Peyer's patch (tissue), 4 donors: ENCODE results near the gene UBE2D2.

Experiments used
- POLR2A ChIP-seq, 2 donors: fragments of 450-650 bp; IDR thresholded peaks; one replicate each; pipeline ENCODE4 v1.5.1; 2017; ENCODE audit warnings: antibody characterized with exemption in 2 of 2, mild to moderate bottlenecking in 2 of 2, moderate library complexity in 2 of 2
- TF ChIP-seq, protein P1 (sequence below), 6 experiments: fragments of 450-650 bp in 4 of 6; fragments of 200-600 bp in 2 of 6; sonication (generic) in 1 of 6; IDR thresholded peaks; one replicate each; pipeline ENCODE4 v1.5.1; 2017 to 2019; ENCODE audit warnings: antibody characterized with exemption in 6 of 6, mild to moderate bottlenecking in 3 of 6, moderate library complexity in 1 of 6

DNA sequence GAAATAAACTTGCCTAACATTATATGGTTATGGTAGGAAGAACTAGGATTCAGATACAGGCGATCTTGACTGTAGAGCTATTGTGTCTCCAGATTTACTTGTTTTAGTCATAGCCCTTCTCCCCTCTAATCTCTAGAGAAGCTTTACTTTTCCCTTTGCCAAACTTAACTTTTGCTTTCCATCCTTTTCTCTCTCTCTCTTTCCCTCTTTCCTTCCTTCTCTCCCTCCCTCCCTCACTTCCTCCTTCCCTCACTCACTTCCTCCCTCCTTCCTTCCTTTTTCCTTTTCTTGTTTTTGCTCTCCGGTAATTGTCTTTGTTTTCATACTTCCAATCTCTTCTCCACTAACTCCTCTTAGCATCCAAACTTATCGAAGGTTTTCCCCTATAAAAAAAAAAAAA is 10.4 kb downstream of the UBE2D2 start:
- TF ChIP-seq, protein P1, sequence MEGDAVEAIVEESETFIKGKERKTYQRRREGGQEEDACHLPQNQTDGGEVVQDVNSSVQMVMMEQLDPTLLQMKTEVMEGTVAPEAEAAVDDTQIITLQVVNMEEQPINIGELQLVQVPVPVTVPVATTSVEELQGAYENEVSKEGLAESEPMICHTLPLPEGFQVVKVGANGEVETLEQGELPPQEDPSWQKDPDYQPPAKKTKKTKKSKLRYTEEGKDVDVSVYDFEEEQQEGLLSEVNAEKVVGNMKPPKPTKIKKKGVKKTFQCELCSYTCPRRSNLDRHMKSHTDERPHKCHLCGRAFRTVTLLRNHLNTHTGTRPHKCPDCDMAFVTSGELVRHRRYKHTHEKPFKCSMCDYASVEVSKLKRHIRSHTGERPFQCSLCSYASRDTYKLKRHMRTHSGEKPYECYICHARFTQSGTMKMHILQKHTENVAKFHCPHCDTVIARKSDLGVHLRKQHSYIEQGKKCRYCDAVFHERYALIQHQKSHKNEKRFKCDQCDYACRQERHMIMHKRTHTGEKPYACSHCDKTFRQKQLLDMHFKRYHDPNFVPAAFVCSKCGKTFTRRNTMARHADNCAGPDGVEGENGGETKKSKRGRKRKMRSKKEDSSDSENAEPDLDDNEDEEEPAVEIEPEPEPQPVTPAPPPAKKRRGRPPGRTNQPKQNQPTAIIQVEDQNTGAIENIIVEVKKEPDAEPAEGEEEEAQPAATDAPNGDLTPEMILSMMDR (IDR thresholded peaks at IDR 0.05), result no peak
- TF ChIP-seq POLR2A (IDR thresholded peaks at IDR 0.05), result no peak
